IPS-20b (cell line): ENCODE measurements around the gene CD74.
"Not testable (repeated sequence)": the region's sequence is repeated elsewhere in the genome, so short reads cannot be mapped to it uniquely, and the experiment has no call there.

Experiments
- H3K27ac ChIP-seq: one replicate; pipeline ENCODE4 v1.5.1; 2013; ENCODE audit warnings: low read length
- H3K27me3 ChIP-seq: 2 replicates; pipeline ENCODE4 v1.6.1; 2013; ENCODE audit warnings: mild to moderate bottlenecking, low read length, inconsistent platforms; ENCODE audit not compliant: insufficient read depth
- H3K36me3 ChIP-seq: 2 replicates; pipeline ENCODE4 v1.6.1; 2013; ENCODE audit warnings: low read depth, mild to moderate bottlenecking, inconsistent platforms, low read length, moderate library complexity; ENCODE audit not compliant: insufficient read depth
- H3K4me1 ChIP-seq: 2 replicates; pipeline ENCODE4 v1.6.1; 2013; ENCODE audit warnings: mild to moderate bottlenecking, control low read depth, inconsistent platforms, low read length, moderate library complexity; ENCODE audit not compliant: insufficient read depth
- H3K4me3 ChIP-seq: 2 replicates; pipeline ENCODE4 v1.5.1; 2013; ENCODE audit warnings: mild to moderate bottlenecking, low read length, inconsistent platforms
- H3K9ac ChIP-seq: 2 replicates; pipeline ENCODE4 v1.6.1; 2013; ENCODE audit warnings: low read depth, mild to moderate bottlenecking, inconsistent platforms, low read length, moderate library complexity
- H3K9me3 ChIP-seq: 2 replicates; pipeline ENCODE4 v1.6.1; 2013; ENCODE audit warnings: mild to moderate bottlenecking, low read depth, low read length, inconsistent platforms; ENCODE audit not compliant: insufficient read depth

CD74 gene

GRCh38 chr5:150422075-150422474 lies 9.4 kb upstream of the CD74 start:
- Histone ChIP-seq H3K27ac (no peak overlapping the region), H3K27me3 (no peaks in the 10 kb centered on the region), H3K4me3 (no peak overlapping the region), H3K9ac (no peak overlapping the region), H3K36me3 (no peaks in the 10 kb centered on the region), H3K9me3 (no peaks in the 10 kb centered on the region), H3K4me1 (no peaks in the 10 kb centered on the region)

DNA sequence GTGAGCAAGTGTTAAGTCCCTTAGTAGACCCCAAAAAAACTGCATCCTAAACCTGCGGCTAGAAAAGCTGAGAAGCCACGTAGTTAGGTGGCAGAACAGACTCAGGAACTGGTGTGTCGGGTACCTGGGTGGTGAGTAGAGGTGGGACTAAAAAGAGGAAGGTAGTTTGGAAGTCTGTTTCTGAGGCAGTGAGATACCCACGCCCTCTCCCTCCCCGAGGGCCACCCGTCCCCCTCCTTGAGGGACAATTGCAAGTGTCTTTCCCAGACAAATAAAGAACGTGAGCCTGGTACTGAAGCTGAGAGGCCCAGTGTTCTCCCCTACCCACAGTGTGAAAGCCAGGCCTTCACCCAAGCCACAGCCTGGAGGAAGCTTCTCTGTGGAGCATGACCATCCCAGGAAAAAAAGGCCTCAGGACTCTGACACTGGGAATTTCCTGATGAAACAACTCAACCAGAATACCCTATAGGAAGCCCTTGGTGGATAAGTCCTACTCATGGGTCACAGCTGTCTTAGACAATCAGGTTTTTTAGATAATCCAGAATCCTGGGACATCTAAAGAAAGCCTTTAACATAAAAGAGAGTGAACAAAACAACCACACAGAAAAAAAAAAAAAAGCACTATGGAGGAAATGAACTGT lies 7.0 kb upstream of the CD74 start:
- H3K27me3 ChIP-seq: no peaks in the 10 kb centered on the region

DNA sequence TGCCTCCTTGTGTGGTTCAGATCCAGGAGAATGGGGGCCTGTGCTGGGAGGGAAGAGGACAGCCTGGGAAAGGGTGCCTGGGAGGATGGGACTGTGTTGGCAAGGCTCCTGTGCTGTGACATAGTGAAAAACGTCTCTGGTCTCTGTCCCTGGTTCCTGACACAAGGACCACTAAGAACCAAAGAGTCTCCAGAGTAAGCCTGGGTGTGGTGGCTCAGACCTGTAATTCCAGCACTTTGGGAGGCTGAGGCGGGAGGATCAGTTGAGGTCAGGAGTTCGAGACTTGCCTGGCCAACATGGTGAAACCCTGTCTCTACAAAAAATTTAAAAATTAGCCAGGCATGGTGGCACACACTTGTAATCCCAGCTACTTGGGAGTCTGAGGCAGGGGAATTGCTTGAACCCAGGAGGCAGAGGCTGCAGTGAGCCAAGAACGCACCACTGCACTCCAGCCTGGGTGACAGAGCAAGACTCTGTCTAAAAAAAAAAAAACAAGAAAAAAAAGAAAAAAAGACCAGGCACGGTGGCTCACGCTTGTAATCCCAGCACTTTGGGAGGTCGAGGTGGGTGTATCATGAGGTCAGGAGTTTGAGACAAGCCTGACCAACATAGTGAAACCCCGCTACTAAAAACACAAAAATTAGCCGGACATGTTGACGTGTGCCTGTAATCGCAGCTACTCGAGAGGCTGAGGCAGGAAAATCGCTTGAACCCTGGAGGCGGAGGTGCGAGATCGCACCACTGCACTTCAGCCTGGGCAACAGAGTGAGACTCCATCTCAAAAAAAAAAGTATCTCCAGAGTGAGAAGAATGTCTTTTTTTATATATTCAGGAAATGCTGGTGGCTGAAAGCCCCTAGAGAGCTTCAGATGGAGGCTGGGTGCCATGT lies 1.4 kb upstream of the CD74 start:
- not testable (repeated sequence) for H3K27ac ChIP-seq, H3K27me3 ChIP-seq, H3K36me3 ChIP-seq, H3K9ac ChIP-seq, H3K9me3 ChIP-seq, H3K4me1 ChIP-seq, H3K4me3 ChIP-seq

More for the DNA sequence above, 7.0 kb upstream of the CD74 start:
- Histone ChIP-seq H3K27ac (no peak overlapping the region), H3K4me1 (no peaks in the 10 kb centered on the region), H3K4me3 (no peak overlapping the region), H3K9ac (no peak overlapping the region), H3K9me3 (no peaks in the 10 kb centered on the region), H3K36me3 (no peaks in the 10 kb centered on the region)

DNA sequence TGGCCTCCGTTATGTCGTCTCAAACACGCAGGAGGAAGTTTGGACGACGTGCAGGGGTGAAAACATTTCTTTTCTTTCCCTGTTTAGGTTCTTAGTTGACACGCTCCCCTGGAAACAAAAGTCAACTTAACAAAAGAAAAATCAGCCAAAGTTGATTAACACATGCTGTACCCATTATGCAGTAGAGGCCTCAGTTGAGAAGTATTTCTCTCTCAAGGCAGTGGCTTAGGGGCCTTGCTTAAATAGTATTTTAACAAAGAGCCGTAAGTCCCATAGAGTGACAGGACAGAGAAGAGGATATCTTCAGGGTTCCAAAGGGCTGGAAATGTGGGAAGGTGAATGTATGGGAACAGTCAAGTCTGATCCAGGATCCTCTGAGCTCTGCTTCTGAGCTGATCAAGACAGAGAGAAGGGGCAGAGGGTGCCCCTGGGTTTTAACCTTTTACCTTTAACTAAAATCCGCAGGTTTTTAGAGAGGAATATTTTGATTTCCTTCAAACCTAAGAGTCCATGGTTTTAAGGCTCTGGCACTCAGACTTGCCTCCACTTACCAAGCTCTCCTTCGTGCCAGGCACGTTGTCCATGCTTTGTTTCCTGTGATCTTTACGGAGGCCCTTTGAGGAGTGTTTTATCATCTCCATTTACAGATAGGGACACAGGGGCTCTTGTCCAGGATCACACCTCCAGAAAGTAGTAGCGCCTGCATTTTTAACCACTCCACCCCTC lies 629 bp upstream of the CD74 start:
- H3K27ac ChIP-seq: no peak overlapping the region
- H3K27me3 ChIP-seq: no peaks in the 10 kb centered on the region
- H3K4me3 ChIP-seq: peak overlapping the region; percentile 62; the same call in 1 of the 2 replicates
- no peaks in the 10 kb centered on the region for H3K36me3 ChIP-seq
- peak overlapping the region; percentile 49; the same call in 1 of the 2 replicates for H3K9ac ChIP-seq
- H3K9me3 ChIP-seq: no peaks in the 10 kb centered on the region
- H3K4me1 ChIP-seq: peaks cover 11% of the 10 kb centered on the region; the same call in 1 of the 2 replicates

DNA sequence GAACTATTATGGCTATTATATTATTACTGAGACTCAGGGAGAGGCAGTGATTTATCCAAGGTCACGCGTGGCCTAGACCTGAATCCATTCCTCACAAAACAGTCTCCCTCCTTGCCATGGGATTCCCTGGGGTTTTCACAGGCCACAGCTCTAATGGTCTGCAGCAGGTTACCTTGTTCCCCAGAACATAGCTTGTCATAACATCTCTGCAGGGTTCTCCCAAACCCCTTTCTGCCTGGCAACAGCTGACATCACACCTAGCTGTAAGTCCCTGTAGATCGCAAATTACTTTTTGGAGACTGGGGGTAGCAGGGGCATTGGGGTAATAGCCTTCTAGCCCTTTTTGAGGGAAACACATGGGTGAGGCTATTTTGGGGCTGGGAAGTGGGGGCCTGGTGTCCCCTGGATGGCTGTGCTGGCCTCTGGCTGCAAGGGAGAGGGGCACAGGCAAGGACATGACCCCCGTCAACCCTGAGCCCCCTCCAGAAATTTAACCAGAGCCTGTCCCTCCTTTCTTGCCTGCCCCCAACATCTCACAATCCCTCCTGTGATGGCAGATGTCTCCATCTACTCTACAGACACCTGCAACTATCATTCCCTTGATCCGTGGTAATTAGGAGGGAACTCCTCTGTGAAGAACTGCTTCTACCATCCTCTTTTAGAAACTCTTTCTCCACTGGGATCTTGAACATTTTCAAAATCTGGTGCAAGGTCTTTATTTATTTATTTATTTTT lies 1.3 kb downstream of the CD74 start:
- no peaks in the 10 kb centered on the region for H3K36me3 ChIP-seq
- no peaks in the 10 kb centered on the region for H3K27me3 ChIP-seq
- no peak overlapping the region for H3K4me3 ChIP-seq
- H3K27ac ChIP-seq: no peak overlapping the region
- peaks cover 12% of the 10 kb centered on the region; the same call in 1 of the 2 replicates for H3K4me1 ChIP-seq
- H3K9ac ChIP-seq: no peak overlapping the region
- no peaks in the 10 kb centered on the region for H3K9me3 ChIP-seq

- peak overlapping the region; percentile 49; the same call in 1 of the 2 replicates for H3K4me3 ChIP-seq
- H3K4me1 ChIP-seq: peaks cover 12% of the 10 kb centered on the region; the same call in 1 of the 2 replicates
- no peaks in the 10 kb centered on the region for H3K36me3 ChIP-seq
- H3K9ac ChIP-seq: no peak overlapping the region; the same call in 1 of the 2 replicates
- no peaks in the 10 kb centered on the region for H3K9me3 ChIP-seq
- H3K27ac ChIP-seq: no peak overlapping the region
- H3K27me3 ChIP-seq: no peaks in the 10 kb centered on the region
Observed at GRCh38 chr5:150410524-150411244, 2.0 kb downstream of the CD74 start.

GRCh38 chr5:150409638-150410523 lies 2.8 kb downstream of the CD74 start:
- peak overlapping the region; percentile 49 for H3K4me3 ChIP-seq
- peaks cover 12% of the 10 kb centered on the region; the same call in 1 of the 2 replicates for H3K4me1 ChIP-seq
- peak overlapping the region; percentile 29; the same call in 1 of the 2 replicates for H3K9ac ChIP-seq

DNA sequence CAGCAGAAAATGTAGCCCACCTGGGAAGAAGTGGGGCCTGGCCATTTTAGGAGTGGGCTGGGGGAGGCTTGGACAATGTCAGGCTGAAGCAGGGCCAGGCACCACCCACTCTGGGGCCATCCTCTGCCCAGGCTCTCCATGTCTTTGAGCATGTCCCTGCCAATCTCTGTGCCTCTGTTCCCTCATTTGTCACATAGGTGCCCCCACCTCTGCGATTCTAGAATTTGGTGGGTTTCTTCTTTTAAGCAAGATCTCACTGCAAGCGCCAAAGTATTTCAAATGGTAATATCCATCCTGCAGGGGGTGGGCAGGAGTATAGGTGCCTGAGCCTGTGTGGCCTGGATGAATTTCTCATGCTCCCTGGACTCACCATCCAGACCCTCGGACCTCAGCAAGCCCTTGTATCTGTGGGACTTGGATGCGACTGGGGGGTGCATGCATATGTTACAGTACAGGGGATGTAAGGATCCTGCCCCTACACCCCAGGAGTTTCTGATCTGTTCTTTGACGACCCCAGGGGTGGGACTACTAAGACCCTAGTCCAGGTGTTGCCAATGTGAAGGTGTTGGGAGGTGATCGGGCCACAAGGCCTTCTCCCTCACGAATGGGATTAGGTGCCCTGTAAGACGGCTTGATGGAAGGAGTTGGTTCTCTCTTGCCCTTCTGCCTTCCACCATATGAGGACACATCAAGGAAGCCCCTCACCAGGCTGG lies 4.3 kb downstream of the CD74 start:
- no peaks in the 10 kb centered on the region for H3K27me3 ChIP-seq
- peaks cover 12% of the 10 kb centered on the region; the same call in 1 of the 2 replicates for H3K4me1 ChIP-seq
- H3K27ac ChIP-seq: no peak overlapping the region
- no peak overlapping the region for H3K4me3 ChIP-seq
- H3K36me3 ChIP-seq: no peaks in the 10 kb centered on the region
- no peaks in the 10 kb centered on the region for H3K9me3 ChIP-seq
- H3K9ac ChIP-seq: no peak overlapping the region

More at GRCh38 chr5:150409638-150410523, 2.8 kb downstream of the CD74 start:
- Histone ChIP-seq H3K36me3 (no peaks in the 10 kb centered on the region), H3K27ac (no peak overlapping the region), H3K27me3 (no peaks in the 10 kb centered on the region), H3K9me3 (no peaks in the 10 kb centered on the region)

- H3K4me1 ChIP-seq: peaks cover 7% of the 10 kb centered on the region; the same call in 1 of the 2 replicates
- no peak overlapping the region for H3K27ac ChIP-seq
- no peak overlapping the region for H3K4me3 ChIP-seq
- no peaks in the 10 kb centered on the region for H3K27me3 ChIP-seq
- peaks cover 11% of the 10 kb centered on the region for H3K36me3 ChIP-seq
- no peak overlapping the region for H3K9ac ChIP-seq
- no peaks in the 10 kb centered on the region for H3K9me3 ChIP-seq
Observed at GRCh38 chr5:150407096-150407720, 5.5 kb downstream of the CD74 start.
